WI38 (cell line): ENCODE measurements around the gene SLC2A5.
"Not testable (repeated sequence)": the region's sequence is repeated elsewhere in the genome, so short reads cannot be mapped to it uniquely, and the experiment has no call there.

Experiments used
- H3K4me3 ChIP-seq: 2 replicates; pipeline ENCODE4 v1.5.1; 2011; ENCODE audit warnings: low read depth, mild to moderate bottlenecking, control low read depth, low read length
- TF ChIP-seq, protein P1 (sequence below): IDR thresholded peaks from 2 replicates; pipeline ENCODE4 v1.5.1; 2012; ENCODE audit warnings: low read depth, mild to moderate bottlenecking, control low read depth, low read length

SLC2A5 gene

DNA sequence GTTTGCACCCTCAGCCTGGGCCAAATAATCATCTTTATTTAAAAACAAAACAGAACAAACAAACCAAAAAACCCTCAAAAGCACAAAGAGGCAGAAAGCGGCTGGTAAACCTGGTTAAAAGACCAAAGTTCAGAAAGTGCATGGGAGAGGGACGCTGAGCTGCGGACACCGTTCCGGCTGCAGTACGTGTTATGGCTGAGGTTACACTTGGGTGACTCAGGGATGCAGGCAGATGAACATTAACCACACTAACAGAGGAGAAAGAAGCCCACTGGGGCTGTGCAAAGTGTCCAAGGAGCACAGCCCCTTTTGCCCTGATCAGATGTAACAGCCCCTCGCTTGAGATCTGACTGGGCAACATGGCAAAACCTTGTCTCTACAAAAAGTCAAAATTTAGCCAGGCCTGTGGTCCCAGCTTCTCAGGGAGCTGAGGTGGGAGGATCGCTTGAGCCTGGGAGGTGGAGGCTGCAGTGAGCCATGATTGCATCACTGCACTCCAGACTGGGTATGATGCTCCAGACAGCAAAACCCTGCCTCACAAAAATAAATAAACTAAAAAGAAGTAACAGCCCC lies 31.1 kb upstream of the SLC2A5 start:
- H3K4me3 ChIP-seq = no peak overlapping the region
- TF ChIP-seq, protein P1, sequence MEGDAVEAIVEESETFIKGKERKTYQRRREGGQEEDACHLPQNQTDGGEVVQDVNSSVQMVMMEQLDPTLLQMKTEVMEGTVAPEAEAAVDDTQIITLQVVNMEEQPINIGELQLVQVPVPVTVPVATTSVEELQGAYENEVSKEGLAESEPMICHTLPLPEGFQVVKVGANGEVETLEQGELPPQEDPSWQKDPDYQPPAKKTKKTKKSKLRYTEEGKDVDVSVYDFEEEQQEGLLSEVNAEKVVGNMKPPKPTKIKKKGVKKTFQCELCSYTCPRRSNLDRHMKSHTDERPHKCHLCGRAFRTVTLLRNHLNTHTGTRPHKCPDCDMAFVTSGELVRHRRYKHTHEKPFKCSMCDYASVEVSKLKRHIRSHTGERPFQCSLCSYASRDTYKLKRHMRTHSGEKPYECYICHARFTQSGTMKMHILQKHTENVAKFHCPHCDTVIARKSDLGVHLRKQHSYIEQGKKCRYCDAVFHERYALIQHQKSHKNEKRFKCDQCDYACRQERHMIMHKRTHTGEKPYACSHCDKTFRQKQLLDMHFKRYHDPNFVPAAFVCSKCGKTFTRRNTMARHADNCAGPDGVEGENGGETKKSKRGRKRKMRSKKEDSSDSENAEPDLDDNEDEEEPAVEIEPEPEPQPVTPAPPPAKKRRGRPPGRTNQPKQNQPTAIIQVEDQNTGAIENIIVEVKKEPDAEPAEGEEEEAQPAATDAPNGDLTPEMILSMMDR = no peak

DNA sequence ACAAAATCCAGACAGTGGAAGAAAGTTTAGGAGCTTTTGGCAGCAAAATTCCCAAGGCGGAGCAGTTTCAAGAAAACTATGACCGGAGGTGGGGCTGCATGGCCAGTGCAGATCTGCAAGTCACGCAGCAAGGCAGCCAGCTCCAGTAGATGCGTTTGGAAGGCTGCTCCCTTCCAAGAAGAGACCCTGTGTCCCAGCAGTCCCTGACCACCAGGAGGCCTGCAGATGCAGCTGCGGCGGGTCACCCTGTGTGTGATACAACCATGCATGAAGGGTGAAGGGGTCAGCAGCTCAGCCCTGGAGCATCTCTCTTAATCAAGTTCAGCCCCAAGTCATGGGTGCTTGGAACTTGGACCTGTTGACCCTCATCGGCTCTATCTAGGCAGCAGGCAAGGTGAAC lies 30.1 kb upstream of the SLC2A5 start:
- TF ChIP-seq, protein P1 = no peak
- no peak overlapping the region for H3K4me3 ChIP-seq

DNA sequence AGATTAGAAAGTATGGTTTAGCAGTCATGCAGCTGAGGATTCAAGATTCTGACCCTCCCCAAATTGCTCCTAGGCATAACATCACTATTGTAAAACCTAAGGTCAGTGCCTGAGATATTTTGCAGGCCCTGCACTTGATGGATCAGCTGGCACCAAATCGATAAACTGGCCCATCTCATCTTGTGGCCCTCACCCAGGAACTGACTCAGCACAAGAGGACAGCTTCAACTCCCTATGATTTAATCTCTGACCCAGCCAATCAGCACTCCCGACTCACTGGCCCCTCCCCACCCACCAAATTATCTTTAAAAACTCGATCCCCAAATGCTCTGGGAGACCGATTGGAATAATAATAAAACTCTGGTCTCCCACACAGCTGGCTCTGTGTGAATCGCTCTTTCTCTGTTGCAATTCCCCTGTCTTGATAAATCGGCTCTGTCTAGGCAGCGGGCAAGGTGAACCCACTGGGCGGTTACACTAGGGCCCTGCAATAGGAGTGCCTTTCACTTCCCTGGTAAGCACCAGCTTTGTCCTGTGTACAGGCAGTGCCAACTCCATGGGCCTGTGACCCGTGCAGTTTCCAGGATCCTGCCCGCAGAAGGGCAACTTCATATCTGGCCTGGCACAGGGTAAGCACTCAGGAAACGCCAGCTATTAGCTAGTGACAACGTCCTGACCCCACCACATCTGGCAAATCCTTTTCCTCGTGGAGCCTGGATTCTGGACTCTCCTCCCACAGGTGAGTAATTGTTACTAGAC lies 28.7 kb upstream of the SLC2A5 start:
- no peak overlapping the region for H3K4me3 ChIP-seq
- TF ChIP-seq, protein P1 = no peak

DNA sequence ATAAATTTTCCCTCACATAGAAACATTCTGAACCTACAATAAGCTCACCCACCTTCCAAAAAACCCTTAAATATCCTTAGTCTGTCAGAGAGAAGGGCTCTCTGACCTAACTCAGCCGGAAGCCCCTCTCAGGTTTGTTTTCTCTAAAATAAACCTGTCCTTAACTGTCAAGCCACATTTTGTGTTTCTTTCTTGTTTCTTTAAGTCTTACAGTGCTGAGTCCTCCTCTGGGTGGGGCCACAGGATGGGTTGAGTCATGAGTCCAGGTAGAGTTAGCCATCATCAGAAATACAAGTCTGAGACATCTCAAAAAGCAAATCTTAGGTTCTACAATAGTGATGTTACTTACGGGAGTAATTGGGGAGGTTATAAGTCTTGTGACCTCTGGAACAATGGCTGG lies 26.4 kb upstream of the SLC2A5 start:
- TF ChIP-seq, protein P1 = no peak
- no peak overlapping the region for H3K4me3 ChIP-seq

DNA sequence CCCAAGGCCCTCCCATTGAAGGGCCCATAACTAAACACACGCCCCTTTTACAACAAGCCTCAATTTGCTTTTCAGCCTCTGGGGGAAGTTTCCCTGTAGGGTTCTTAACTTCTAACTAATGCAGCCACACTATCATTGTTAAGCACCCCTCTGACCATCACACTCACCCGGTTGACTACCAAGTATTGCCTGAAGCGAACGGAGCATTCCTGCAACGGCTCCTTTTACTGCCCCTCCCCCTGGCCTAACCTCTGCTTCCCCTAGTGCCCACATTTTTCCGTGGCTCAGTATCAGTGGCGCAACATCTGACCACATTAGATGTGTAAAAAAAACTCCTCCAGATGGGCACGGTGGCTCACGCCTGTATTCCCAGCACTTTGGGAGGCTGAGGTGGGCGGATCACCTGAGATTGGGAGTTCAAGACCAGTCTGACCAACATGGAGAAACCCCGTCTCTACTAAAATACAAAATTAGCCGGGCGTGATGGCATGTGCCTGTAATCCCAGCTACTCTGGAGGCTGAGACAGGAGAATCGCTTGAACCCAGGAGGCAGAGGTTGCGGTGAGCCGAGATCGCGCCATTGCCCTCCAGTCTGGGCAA lies 24.7 kb upstream of the SLC2A5 start:
- H3K4me3 ChIP-seq = not testable (repeated sequence)

DNA sequence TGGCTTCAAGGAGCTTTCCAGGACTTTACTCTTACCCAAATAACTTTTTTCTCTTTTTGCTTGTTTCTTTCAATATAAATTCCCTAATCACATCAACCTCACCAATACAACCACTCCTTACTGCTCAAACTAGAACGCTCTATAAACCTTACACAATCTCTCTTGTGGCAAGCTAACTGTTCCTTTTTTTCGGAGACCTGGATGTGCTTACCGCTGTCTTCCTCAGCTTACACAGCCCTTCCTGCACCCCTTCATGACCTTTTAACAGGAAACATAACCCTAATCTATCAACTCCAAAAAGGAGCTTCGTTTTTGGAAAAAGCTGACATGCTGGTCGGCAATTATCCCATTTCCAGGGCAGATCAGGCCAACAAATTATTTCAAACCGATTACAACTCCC lies 24.1 kb upstream of the SLC2A5 start:
- H3K4me3 ChIP-seq = no peak overlapping the region
- TF ChIP-seq, protein P1 = no peak

DNA sequence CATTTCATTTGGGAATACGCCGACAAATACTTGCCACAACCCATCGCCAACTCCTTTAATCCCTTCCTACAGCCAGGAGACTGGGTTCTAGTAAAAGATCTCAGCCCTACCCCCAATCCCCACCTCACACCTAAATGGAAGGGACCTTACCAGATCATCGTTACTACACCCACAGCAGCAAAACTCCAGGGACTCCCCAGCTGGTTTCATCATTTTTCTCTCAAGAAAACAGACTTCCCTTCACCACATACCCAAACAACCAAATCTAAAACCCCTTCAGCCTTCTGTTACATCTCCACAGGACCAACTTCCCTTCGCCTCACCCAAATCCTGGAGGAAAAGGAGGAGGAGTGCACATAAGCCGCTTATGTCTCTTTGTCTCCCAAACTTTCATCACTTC lies 23.7 kb upstream of the SLC2A5 start:
- TF ChIP-seq, protein P1 = no peak
- no peak overlapping the region for H3K4me3 ChIP-seq
